ENCODE results near the gene TMC6.

Gene TMC6

DNA sequence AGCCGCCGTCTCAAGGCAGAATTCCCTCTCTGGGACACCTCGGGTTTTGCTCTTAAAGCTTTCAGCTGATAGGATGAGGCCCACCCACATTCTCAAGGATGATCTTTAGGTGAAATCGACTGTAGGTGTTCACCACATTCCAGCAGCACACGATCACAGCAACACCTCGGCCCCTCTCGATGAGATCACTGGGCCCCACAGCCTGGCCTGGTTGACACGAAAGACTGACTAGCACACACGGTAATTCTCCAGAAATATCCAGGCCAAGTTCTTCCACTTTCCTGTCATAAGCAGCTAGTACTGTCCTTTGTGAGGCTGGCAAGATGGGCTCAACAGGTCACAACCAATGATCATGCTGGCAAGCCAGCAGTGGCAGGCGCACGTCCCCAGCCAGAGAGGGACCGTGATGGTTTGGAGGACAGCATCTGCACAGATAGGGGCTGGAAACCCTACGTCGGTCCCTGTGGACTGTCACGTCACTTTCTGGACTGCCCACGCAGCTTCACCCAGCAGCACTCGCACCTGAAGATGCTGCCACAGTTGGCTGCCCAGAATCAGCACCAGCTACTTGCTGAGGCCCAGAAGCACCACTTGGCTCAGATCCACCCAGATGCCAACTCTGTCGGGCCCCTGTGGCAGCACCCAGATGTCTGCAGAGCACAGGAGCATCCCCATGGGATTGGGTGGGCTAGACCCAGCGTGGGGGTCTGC, 17.4 kb downstream of the TMC6 start:
- no peak for DNase-seq (ENCODE audit: low read depth, low spot score)
- no peak overlapping the region for H3K27ac ChIP-seq

DNA sequence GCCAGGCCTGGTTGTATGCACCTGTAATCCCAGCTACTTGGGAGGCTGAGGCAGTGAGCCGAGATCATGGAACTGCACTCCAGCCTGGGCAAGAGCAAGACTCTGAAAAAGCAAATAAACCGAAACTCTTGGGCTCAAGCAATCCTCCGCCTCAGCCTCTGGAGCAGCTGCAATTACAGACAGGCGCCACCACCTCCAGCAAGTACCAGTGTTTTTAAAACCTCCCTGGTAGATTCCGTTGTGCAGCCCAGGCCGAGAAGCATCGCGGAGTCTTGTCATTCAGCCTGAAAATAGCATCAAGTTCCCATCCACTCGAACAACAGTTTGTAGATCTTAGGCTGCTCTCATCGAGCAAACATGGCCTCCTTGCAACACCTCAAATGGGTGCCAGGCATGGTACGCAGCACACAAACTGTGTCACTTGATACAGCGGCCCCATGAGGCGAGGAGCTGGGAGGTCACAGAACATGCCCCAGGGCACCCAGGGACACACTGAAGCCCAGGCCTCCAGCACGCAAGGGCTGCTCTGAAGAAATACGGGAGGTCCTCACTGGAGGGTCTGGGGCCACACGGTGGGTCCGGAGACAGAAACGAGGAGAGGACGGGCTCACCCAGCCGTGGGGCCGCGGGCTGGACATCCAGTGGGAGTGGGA, 18.1 kb downstream of the TMC6 start:
- no peak overlapping the region for H3K27ac ChIP-seq
- DNase-seq (ENCODE audit: low read depth, low spot score): no peak

DNA sequence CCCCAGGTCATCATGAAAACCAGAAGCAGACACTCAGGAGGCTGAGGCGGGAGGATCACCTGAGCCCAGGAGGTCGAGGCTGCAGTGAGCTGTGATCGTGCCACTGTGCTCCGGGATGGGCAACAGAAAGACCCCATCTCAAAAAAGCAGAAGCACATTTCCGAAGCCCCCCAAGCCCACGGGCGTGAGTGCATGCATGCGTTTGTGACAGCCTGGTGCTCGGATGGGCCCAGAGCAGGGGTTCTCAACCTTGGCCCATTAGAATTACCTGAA, 19.1 kb downstream of the TMC6 start:
- no peak overlapping the region for H3K27ac ChIP-seq
- no peak for DNase-seq (ENCODE audit: low read depth, low spot score)

DNA sequence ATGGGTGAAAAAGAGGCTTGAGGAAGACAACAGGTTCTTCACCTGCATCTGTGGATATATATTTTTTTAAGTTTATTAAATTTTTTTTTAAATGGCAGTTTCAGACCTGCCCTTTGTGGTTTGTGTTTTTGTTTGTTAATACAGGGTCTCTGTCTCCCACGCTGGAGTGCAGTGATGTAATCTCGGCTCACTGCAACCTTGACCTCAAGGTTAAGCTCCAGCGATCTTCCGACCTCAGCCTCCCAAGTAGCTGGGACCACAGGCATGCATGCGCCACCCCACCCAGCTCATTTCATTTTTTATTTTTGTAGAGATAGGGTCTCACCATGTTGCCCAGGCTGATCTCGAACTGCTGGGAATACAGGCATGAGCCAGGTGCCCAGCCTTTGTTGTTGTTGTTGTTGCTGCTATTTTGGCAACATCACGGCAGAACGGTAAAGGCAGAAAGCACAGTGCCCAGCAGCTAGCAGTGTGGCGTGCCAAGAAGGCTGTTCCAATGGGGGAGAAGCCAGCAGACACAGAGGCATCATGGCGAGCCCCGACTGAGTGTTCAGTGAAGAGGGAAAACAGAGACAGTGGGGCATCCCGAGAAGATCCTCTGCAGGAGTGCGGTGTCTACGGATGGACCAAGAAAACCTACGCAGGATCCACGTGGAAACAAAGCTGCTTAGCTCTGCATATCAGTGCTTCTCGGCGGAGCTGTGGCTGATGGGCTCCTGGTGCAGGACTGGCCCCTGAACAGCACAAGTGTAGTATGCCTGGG, 19.6 kb downstream of the TMC6 start:
- no peak overlapping the region for H3K27ac ChIP-seq
- DNase-seq (ENCODE audit: low read depth, low spot score): no peak

DNA sequence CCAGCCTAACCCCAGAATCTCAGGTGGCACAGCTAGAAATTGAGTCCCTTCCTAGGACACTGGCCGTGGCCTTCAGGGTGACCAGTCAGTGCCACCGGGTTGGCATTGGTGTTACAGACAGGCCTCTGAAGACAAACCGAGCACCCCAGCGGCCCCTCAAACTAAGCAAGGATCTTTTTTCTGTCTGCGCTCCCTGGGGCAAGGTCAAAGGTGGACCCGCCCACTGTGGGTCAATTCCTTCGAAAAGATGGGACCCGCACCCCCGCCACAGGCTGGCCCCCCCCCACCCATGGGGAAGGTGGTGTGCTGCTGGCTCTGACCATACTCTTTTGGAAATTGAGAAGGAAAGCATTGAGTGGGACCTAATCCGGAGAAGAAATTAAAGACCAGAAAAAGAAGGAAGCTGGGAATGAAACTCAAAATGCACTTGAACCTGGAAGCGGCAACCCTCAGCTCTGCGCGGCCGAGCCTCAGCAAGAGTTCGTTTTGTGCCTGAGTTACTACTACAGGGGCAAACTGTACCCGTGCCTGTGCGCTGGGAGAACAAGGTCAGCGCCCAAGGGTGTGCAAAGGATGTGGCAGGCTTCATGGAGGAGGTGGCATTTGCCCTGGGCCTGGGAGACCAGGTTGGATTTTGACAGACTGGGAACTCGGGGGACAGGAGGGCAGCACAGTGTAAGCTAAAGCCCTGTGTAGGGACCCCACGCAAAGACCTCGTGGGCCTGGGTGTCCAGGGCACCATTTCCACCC, 20.4 kb downstream of the TMC6 start:
- H3K27ac ChIP-seq: no peak overlapping the region
- DNase-seq (ENCODE audit: low read depth, low spot score): no peak

DNA sequence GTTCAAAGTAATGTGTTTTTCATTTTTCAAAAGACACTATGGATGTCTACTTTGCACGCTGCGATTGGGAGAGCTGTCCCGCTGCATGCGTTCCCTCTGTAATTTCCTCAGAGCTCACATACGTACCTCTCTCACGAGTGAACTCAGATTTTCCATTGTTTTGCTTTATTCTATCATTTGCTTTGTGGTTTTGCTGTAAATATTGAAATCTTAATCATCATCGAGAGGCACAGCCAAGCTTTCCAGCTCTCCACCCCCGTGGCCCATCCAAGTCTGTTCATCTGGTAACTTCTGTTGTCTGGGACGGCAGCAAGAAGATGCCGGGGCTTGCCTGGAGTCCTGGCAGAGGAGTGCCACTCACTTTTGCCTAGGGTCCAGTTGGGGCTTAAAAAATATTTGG, 21.1 kb downstream of the TMC6 start:
- H3K27ac ChIP-seq: no peak overlapping the region
- no peak for DNase-seq (ENCODE audit: low read depth, low spot score)

GRCh38 chr17:78106211-78106610, 22.3 kb downstream of the TMC6 start:
- no peak for DNase-seq (ENCODE audit: low read depth, low spot score)
- H3K27ac ChIP-seq: no peak overlapping the region

DNA sequence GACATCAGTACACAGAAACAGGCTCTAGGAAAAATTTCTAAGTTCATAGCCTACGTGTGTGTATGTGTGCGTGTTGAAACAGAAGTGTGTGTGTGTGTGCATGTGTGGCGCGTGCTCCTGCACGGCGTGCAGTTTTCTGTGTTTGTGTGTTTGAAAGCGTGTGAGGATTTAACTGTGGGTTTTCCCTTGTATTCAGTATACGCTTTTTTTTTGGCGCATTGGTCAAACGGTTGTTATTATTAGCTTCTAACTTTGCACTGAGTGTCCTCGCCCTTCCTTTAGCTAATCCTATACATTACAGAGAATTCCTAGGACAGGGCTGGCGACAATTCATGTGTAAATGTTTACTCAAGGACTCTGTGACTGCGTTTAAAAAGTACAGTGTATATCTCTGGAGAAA, 23.0 kb downstream of the TMC6 start:
- no peak overlapping the region for H3K27ac ChIP-seq
- DNase-seq (ENCODE audit: low read depth, low spot score): no peak

GRCh38 chr17:78105101-78105500, 23.5 kb downstream of the TMC6 start:
- DNase-seq (ENCODE audit: low read depth, low spot score): no peak
- H3K27ac ChIP-seq: no peak overlapping the region

DNA sequence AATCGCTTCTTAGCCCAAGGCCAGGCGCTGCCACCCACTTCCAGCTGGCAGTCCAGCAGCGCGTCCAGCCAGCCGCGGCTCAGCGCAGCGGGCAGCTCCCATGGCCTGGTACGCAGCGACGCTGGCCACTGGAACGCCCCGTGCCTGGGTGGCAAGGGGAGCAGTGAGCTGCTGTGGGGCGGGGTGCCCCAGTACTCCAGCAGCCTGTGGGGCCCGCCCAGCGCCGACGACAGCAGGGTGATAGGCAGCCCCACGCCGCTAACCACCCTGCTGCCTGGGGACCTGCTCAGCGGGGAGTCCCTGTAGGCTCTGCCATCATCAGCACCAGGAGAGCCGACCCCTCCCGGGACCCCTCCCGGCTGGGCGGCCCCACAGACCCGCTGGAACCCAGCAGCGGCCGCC, 24.0 kb downstream of the TMC6 start:
- no peak for DNase-seq (ENCODE audit: low read depth, low spot score)
- no peak overlapping the region for H3K27ac ChIP-seq

DNA sequence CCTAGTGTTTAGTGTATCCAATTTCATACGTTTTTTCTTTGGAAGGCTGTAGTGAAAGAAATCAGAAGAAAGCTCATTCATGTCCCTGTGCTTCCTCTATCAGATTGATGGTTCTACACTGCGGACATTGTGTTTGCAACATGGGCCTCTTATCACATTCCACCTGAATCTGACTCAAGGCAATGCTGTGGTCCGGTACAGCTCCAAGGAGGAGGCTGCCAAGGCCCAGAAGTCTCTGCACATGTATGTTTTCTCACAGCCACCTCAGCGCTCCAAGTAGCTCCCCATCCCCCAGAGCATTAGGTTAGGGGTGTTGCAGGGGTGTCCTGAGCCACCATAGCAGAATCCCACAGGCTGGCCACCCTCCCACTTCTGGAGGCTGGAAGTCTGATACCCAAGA, 25.2 kb downstream of the TMC6 start:
- DNase-seq (ENCODE audit: low read depth, low spot score): no peak
- H3K27ac ChIP-seq: no peak overlapping the region

DNA sequence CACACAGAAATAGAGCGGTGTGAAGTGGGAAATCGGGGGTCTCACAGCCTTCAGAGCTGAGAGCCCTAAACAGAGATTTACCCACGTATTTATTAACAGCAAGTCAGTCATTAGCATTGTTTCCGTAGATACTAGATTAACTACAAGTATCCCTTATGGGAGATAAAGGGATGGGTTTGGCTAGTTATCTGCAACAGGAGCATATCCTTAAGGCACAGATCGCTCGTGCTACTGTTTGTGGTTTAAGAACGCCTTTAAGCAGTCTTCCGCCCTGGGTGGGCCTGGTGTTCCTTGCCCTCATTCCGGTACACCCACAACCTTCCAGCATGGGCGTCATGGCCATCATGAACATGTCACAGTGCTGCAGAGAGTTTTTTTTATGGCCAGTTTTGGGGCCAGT, 27.0 kb downstream of the TMC6 start:
- H3K27ac ChIP-seq: no peak overlapping the region
- DNase-seq (ENCODE audit: low read depth, low spot score): no peak

DNA sequence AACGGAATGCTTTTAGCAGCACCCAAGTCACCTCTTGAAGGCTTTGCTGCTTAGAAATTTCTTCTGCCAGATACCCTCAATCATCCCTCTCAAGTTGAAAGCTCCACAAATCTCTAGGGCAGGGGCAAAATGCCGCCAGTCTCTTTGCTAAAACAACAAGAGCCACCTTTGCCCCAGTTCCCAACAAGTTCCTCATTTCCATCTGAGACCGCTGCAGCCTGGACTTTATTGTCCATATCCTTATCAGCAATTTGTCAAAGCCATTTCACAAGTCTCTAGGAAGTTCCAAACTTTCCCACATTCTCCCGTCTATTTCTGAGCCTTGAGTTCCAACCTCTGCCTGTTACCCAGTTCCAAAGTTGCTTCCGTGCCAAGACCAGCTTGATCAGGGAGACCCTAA, 27.4 kb downstream of the TMC6 start:
- H3K27ac ChIP-seq: no peak overlapping the region
- DNase-seq (ENCODE audit: low read depth, low spot score): no peak

DNA sequence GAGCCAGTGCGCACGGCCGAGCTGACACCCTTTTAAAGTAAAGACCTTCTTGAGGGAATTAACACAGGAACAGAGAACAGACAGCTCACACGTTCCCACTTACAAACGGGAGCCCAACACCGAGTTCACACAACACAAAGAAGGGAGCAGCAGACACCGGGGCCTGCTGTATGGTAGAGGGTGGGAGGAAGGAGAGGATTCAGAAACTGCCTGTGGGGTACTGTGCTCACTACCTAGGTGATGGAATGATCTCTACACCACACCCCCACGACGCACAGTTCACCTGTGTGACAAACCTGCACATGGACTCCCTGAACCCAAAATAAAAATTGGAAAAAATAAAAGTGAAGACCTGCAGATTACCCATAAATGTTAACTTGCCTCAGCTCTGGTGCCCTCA, 32.5 kb downstream of the TMC6 start:
- no peak overlapping the region for H3K27ac ChIP-seq
- DNase-seq (ENCODE audit: low read depth, low spot score): no peak

GRCh38 chr17:78095035-78095434, 33.5 kb downstream of the TMC6 start:
- no peak for DNase-seq (ENCODE audit: low read depth, low spot score)
- H3K27ac ChIP-seq: no peak overlapping the region

- DNase-seq (ENCODE audit: low read depth, low spot score): no peak
- H3K27ac ChIP-seq: no peak overlapping the region
Measured at GRCh38 chr17:78092794-78093324, 35.7 kb downstream of the TMC6 start.

GRCh38 chr17:78089576-78090281, 38.8 kb downstream of the TMC6 start:
- no peak overlapping the region for H3K27ac ChIP-seq
- no peak for DNase-seq (ENCODE audit: low read depth, low spot score)

- DNase-seq (ENCODE audit: low read depth, low spot score): no peak
- H3K27ac ChIP-seq: no peak overlapping the region
Measured at GRCh38 chr17:78088529-78088928, 40.0 kb downstream of the TMC6 start.

DNA sequence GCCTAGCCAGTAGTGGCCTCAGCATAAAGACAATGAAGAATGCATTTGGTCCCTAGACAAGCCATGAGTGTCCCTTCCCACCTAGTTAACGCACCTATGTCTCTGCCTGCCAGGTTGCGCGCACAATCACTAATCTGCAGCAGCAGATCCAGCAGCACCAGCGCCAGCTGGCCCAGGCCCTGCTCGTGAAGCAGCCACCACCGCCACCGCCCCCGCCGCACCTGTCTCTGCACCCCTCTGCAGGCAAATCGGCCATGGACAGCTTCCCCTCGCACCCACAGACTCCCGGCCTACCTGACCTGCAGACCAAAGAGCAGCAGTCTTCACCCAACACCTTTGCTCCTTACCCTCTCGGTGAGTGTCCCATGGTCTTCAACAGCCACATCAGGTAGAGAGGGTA, 41.8 kb downstream of the TMC6 start:
- no peak for DNase-seq (ENCODE audit: low read depth, low spot score)
- H3K27ac ChIP-seq: no peak overlapping the region

GRCh38 chr17:78082988-78083387, 45.6 kb downstream of the TMC6 start:
- no peak overlapping the region for H3K27ac ChIP-seq
- no peak for DNase-seq (ENCODE audit: low read depth, low spot score)

Measured in epithelial cell of prostate (primary cell).